K562 (cell line): ENCODE results near the gene DENND6B. TPM values are rescaled to one million over a fixed set of nuclear protein-coding genes. Genes with fewer than 3 reads are reported as not detected.

ENCODE experiments used
- ARID1B ChIP-seq: fragments of 450-650 bp; IDR thresholded peaks from 2 replicates; pipeline ENCODE4 v1.6.1; 2016; ENCODE audit warnings: antibody characterized with exemption, mild to moderate bottlenecking, inconsistent platforms
- ARID2 ChIP-seq: fragments of 450-650 bp; IDR thresholded peaks from 2 replicates; pipeline ENCODE4 v1.6.1; 2017; ENCODE audit warnings: antibody characterized with exemption, mild to moderate bottlenecking
- CBX1 ChIP-seq: sonication (generic); IDR thresholded peaks from 2 replicates; pipeline ENCODE4 v1.6.1; 2016; ENCODE audit warnings: antibody characterized with exemption, low read depth, mild to moderate bottlenecking
- CEBPB ChIP-seq: fragments of 450-650 bp; IDR thresholded peaks from 2 replicates; pipeline ENCODE4 v1.6.1; 2016; ENCODE audit warnings: missing genetic modification characterization, missing compliant biosample characterization
- CTCFL ChIP-seq: IDR thresholded peaks from 2 replicates; pipeline ENCODE4 v1.6.1; 2011; ENCODE audit warnings: borderline replicate concordance, low read depth, mild to moderate bottlenecking, moderate library complexity, low read length; ENCODE audit not compliant: insufficient read depth, poor library complexity, severe bottlenecking
- CUX1 ChIP-seq: fragments of 200-800 bp; sonication (Bioruptor generic); IDR thresholded peaks from 2 replicates; pipeline ENCODE4 v1.6.1; 2016; ENCODE audit warnings: missing genetic modification characterization, missing compliant biosample characterization
- HMGN3 ChIP-seq: IDR thresholded peaks from 2 replicates; pipeline ENCODE4 v1.6.1; 2011; ENCODE audit warnings: borderline replicate concordance, low read depth, mild to moderate bottlenecking, mixed read lengths, low read length; ENCODE audit not compliant: insufficient read length; ENCODE audit errors: extremely low read depth
- HOXB6 ChIP-seq: fragments of 250-450 bp; sonication (Bioruptor Pico); IDR thresholded peaks from 2 replicates; pipeline ENCODE4 v1.5.1; 2022; ENCODE audit warnings: mild to moderate bottlenecking, borderline replicate concordance
- KDM4B ChIP-seq, 2 experiments: fragments of 450-650 bp in 1 of 2; sonication (generic) in 1 of 2; IDR thresholded peaks; 2 replicates each; pipeline ENCODE4 v1.6.1; 2016 to 2017; ENCODE audit warnings: borderline replicate concordance in 2 of 2, antibody characterized with exemption in 1 of 2, low read depth in 1 of 2, mild to moderate bottlenecking in 1 of 2
- MEIS2 ChIP-seq: fragments of 450-650 bp; IDR thresholded peaks from 2 replicates; pipeline ENCODE4 v1.6.1; 2014; ENCODE audit warnings: mild to moderate bottlenecking; ENCODE audit not compliant: partially characterized antibody
- NCOA4 ChIP-seq: fragments of 450-650 bp; IDR thresholded peaks from 2 replicates; pipeline ENCODE4 v1.6.1; 2018; ENCODE audit warnings: mild to moderate bottlenecking; ENCODE audit not compliant: partially characterized antibody
- NFIC ChIP-seq: fragments of 450-650 bp; IDR thresholded peaks from 2 replicates; pipeline ENCODE4 v1.6.1; 2017; ENCODE audit warnings: mild to moderate bottlenecking, inconsistent platforms
- NR3C1 ChIP-seq: sonication (generic); formaldehyde crosslinking; IDR thresholded peaks from 2 replicates; pipeline ENCODE4 v1.8.1; 2022; ENCODE audit warnings: missing genetic modification reagents
- POLR2G ChIP-seq: fragments of 200-400 bp; formaldehyde crosslinking; IDR thresholded peaks from 2 replicates; pipeline ENCODE4 v1.6.1; 2017; ENCODE audit warnings: low read depth, mild to moderate bottlenecking, antibody characterized with exemption, low read length, moderate library complexity
- RFX1 ChIP-seq: fragments of 450-650 bp; IDR thresholded peaks from 2 replicates; pipeline ENCODE4 v1.6.1; 2016; ENCODE audit warnings: mild to moderate bottlenecking, moderate library complexity
- SMAD4 ChIP-seq: fragments of 250-450 bp; sonication (Bioruptor Pico); conservative IDR thresholded peaks from 2 replicates; pipeline ENCODE4 v1.8.0; 2021; ENCODE audit warnings: inconsistent platforms, mild to moderate bottlenecking, moderate library complexity
- STAT5A ChIP-seq: IDR thresholded peaks from 2 replicates; pipeline ENCODE4 v1.6.1; 2012; ENCODE audit warnings: low read length, inconsistent platforms, borderline replicate concordance
- YY1 ChIP-seq, 3 experiments: IDR thresholded peaks; 2 replicates each; pipeline ENCODE4 v1.6.1; 2011; ENCODE audit warnings: low read length in 2 of 3, mild to moderate bottlenecking in 2 of 3, moderate library complexity in 2 of 3, borderline replicate concordance in 1 of 3, control low read depth in 1 of 3, low read depth in 1 of 3; ENCODE audit not compliant: insufficient read depth in 3 of 3, insufficient replicate concordance in 2 of 3, control insufficient read depth in 1 of 3, insufficient read length in 1 of 3; ENCODE audit errors: extremely low read depth in 1 of 3
- ZBTB9 ChIP-seq: fragments of 450-650 bp; formaldehyde crosslinking; IDR thresholded peaks from 2 replicates; pipeline ENCODE4 v1.4.0; 2020; ENCODE audit warnings: mild to moderate bottlenecking, moderate library complexity
- ZZZ3 ChIP-seq: fragments of 450-650 bp; IDR thresholded peaks from 2 replicates; pipeline ENCODE4 v1.6.1; 2016; ENCODE audit warnings: antibody characterized with exemption, mild to moderate bottlenecking, moderate library complexity
- polyA plus RNA-seq, 8 experiments: library from polyadenylated mRNA; depleted of rRNA in 4 of 8; stranded (reverse) in 5 of 8; unstranded in 3 of 8; fragments of >200 nt; fragmentation: Nextera tagmentation in 2 of 8; fragmentation: Illumina TruSeq in 1 of 8; extraction: Ambion mirVana in 2 of 8; extraction: Trizol in 1 of 8; gene quantifications; 2 replicates each; pipeline versions ENCODE4 v1.2.1 to v1.2.3, GENCODE V29; 2011 to 2014; ENCODE audit warnings: inconsistent platforms in 1 of 8, missing spikeins in 1 of 8
- total RNA-seq, 7 experiments: library from RNA; depleted of rRNA in 6 of 7; stranded (reverse); fragments of >200 nt in 6 of 7; fragmentation: Illumina TruSeq in 2 of 7; extraction: Trizol in 2 of 7; gene quantifications; 2 replicates each; pipeline versions ENCODE4 v1.2.1 to v1.2.3, GENCODE V29; 2011 to 2021; ENCODE audit warnings: low replicate concordance in 1 of 7

DENND6B gene
- total and polyA plus RNA-seq, 9 of the 15 experiments (the other 6 are each of a cell fraction or from before 2014, with no cell fraction given) = 0.07 to 3.7 (median 1.5) TPM

GRCh38 chr22:50271519-50271970, 55.3 kb downstream of the DENND6B start (continued):
- TF ChIP-seq ZZZ3 = no peak
- no peak for TF ChIP-seq HOXB6 (CRISPR knock-in tag)
- TF ChIP-seq POLR2G = 0 out of 2 replicates have a peak, but pooled peaks have one; percentile 39
- TF ChIP-seq RFX1 = peak; percentile 75
- TF ChIP-seq CEBPB = no peak
- TF ChIP-seq CBX1 = no peak
- TF ChIP-seq NR3C1 (CRISPR knock-in tag) = no peak
- TF ChIP-seq NFIC = no peak
- TF ChIP-seq ZBTB9 = no peak
- TF ChIP-seq MEIS2 = no peak
- peak in 1 of 3 experiments; percentile 26 for TF ChIP-seq YY1 (IDR thresholded peaks at IDR 0.05; ENCODE audit: borderline replicate concordance in 1 of 3, control insufficient read depth in 1 of 3, extremely low read depth in 1 of 3, insufficient read depth in 3 of 3, insufficient read length in 1 of 3, insufficient replicate concordance in 2 of 3, low read depth in 1 of 3, low read length in 2 of 3)
- TF ChIP-seq STAT5A = no peak
- 0 out of 2 replicates have a peak, but pooled peaks have one; percentile 21 for TF ChIP-seq SMAD4 (CRISPR knock-in tag)
- TF ChIP-seq ARID2 = no peak
- TF ChIP-seq CUX1 (CRISPR knock-in tag) = no peak
- no peak for TF ChIP-seq NCOA4
- no peak for TF ChIP-seq KDM4B (IDR thresholded peaks at IDR 0.05; ENCODE audit: borderline replicate concordance in 2 of 2, low read depth in 1 of 2)
- TF ChIP-seq CTCFL = peak; percentile 60
- TF ChIP-seq HMGN3 = peak; percentile 24
- no peak for TF ChIP-seq ARID1B
